Lower leg skin (tissue), 3 donors: ENCODE results near the gene NAE1.

Experiments used
- CTCF ChIP-seq, 3 donors: fragments of 450-650 bp; IDR thresholded peaks; one replicate each; pipeline ENCODE4 v1.5.1; 2016; ENCODE audit warnings: antibody characterized with exemption in 3 of 3, mild to moderate bottlenecking in 3 of 3, moderate library complexity in 2 of 3
- POLR2A ChIP-seq, 2 donors: fragments of 450-650 bp; IDR thresholded peaks; one replicate each; pipeline ENCODE4 v1.6.1; 2016 to 2017; ENCODE audit warnings: antibody characterized with exemption in 2 of 2, mild to moderate bottlenecking in 1 of 2, moderate library complexity in 1 of 2

GRCh38 chr16:66862023-66862520 lies 31.3 kb upstream of the NAE1 start:
- TF ChIP-seq CTCF (IDR thresholded peaks at IDR 0.05) (no peak), POLR2A (IDR thresholded peaks at IDR 0.05) (no peak)
